ENCODE data around the gene IQCK.

The IQCK gene

DNA sequence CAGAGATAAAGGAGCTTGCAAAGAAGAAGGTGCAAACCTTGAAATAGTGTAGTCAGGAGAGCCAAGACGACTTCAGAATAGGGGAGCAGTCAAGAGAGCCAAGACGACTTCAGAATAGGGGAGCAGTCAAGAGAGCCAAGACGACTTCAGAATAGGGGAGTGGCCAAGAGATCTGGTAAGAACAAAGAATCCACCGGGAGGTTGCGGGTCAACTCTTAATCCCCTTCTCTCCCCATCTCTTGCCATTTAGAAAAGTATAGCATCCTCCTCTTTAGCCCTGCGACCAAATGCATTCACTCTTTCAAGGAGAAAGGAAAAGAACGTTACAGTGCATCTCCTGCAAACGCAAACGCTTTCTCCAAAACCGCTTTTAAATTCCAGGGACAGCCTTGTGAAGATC lies 757 bp upstream of the IQCK start:
- Histone ChIP-seq H3K4me3 (ENCODE audit: low read depth, low read length) (peak overlapping the region; percentile 98), H3K27me3 (ENCODE audit: insufficient read depth, low read depth, severe bottlenecking) (no peaks in the 10 kb centered on the region), H3K27ac (peak overlapping the region; percentile 92), H3K36me3 (peaks cover 38% of the 10 kb centered on the region), H3K9me3 (ENCODE audit: severe bottlenecking) (no peaks in the 10 kb centered on the region)
- DNase-seq, result peak; percentile 17
- TF ChIP-seq, protein P1, sequence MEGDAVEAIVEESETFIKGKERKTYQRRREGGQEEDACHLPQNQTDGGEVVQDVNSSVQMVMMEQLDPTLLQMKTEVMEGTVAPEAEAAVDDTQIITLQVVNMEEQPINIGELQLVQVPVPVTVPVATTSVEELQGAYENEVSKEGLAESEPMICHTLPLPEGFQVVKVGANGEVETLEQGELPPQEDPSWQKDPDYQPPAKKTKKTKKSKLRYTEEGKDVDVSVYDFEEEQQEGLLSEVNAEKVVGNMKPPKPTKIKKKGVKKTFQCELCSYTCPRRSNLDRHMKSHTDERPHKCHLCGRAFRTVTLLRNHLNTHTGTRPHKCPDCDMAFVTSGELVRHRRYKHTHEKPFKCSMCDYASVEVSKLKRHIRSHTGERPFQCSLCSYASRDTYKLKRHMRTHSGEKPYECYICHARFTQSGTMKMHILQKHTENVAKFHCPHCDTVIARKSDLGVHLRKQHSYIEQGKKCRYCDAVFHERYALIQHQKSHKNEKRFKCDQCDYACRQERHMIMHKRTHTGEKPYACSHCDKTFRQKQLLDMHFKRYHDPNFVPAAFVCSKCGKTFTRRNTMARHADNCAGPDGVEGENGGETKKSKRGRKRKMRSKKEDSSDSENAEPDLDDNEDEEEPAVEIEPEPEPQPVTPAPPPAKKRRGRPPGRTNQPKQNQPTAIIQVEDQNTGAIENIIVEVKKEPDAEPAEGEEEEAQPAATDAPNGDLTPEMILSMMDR (IDR thresholded peaks at IDR 0.05; ENCODE audit: low read depth, low read length), result no peak

DNA sequence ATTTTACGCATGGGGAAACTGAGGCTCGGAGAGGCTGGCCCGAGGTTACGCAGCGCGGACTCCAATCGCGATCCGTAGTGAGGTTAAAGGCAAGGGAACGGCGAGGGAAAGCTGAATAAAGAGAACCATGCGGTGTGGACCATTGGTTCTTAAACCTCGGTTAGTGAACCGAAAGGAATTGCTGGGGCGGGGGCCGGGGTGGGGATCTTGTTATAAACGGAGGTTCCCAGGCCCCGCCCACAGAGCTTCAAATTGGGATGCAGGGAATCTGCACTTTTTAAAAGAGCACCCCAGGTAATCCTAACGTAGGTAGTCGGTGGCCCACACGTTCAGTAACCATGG lies 524 bp downstream of the IQCK start:
- H3K27ac ChIP-seq, result peak overlapping the region; percentile 92
- no peaks in the 10 kb centered on the region for H3K27me3 ChIP-seq (ENCODE audit: insufficient read depth, low read depth, severe bottlenecking)
- peak overlapping the region; percentile 98 for H3K4me3 ChIP-seq (ENCODE audit: low read depth, low read length)
- H3K9me3 ChIP-seq (ENCODE audit: severe bottlenecking), result no peaks in the 10 kb centered on the region
- TF ChIP-seq, protein P1 (IDR thresholded peaks at IDR 0.05; ENCODE audit: low read depth, low read length), result no peak
- no peak for DNase-seq
- H3K36me3 ChIP-seq, result peaks cover 26% of the 10 kb centered on the region

DNA sequence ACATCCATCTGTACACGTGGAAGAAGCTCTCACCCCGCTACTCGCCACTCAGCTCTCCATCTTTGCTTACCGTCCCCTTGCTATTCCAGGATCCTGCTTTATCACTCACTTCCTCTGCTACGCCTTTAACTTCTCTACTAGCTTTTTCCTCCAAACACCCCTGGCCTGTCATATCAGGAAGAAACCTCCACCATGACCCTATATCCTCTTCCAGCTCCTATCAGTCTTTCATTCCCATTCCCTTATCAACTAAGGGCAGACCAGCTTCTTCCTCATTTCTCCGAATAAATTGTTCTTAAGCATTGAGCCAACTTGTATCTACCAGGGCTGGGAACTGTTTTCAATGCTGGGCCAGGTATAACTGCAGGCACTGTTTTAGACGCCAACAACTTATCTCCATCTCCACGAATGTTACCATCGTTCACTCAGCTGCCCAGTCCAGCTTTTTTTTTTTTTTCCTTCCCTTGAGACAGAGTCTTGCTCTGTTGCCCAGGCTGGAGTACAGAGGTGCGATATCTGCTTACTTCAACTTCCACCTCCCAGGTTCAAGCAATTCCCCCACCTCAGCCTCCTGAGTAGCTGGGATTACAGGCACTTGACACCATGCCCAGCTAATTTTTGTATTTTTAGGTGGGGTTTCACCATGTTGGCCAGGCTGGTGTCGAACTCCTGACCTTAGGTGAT lies 4.3 kb downstream of the IQCK start:
- H3K9me3 ChIP-seq (ENCODE audit: severe bottlenecking), result no peaks in the 10 kb centered on the region
- no peak overlapping the region for H3K4me3 ChIP-seq (ENCODE audit: low read depth, low read length)
- TF ChIP-seq, protein P1 (IDR thresholded peaks at IDR 0.05; ENCODE audit: low read depth, low read length), result no peak

DNA sequence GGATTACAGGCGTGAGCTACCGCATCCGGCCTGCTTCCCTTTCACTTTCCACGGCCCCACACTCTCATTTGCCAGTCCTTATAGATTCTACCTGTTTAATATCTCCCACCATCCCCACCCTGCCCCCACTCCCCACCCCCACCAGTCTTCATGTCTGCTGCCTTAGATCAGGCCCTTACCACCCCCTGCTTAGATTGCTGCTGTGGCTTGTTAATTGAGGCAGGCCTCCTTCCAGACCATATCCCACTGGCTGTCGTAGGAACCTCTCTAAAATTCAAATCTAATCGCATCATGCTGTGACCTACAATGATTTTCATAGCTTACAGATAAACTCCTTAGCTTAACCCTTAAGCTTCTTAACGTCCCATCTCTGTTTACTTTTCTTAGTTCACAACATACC lies 4.9 kb downstream of the IQCK start:
- TF ChIP-seq, protein P1 (IDR thresholded peaks at IDR 0.05; ENCODE audit: low read depth, low read length), result no peak
- Histone ChIP-seq H3K9me3 (ENCODE audit: severe bottlenecking) (no peaks in the 10 kb centered on the region), H3K27ac (no peak overlapping the region), H3K27me3 (ENCODE audit: insufficient read depth, low read depth, severe bottlenecking) (no peaks in the 10 kb centered on the region), H3K36me3 (0 out of 2 replicates have a peak, but pooled peaks cover 3% of the 10 kb centered on the region), H3K4me3 (ENCODE audit: low read depth, low read length) (no peak overlapping the region)
- peak; percentile 54 for DNase-seq

More for the DNA sequence above, 4.3 kb downstream of the IQCK start:
- Histone ChIP-seq H3K36me3 (0 out of 2 replicates have a peak, but pooled peaks cover 3% of the 10 kb centered on the region), H3K27me3 (ENCODE audit: insufficient read depth, low read depth, severe bottlenecking) (no peaks in the 10 kb centered on the region), H3K27ac (no peak overlapping the region)
- DNase-seq, result no peak

DNA sequence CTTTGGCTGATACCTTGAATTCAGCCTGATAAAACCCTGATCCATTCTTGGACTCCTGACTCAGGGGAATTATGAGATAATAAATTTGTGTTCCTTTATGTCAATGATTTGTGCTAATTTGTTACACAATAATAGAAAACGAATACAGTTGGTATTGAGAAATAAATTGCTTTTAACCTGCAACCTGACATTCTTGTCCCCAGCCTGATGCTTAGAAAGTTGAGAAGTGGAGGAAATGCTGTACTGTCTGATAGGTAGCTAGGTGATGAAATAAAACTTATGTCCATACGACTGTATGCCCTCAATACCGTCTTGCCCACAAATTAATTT lies 10.5 kb downstream of the IQCK start:
- H3K27me3 ChIP-seq (ENCODE audit: insufficient read depth, low read depth, severe bottlenecking), result no peaks in the 10 kb centered on the region
- no peak overlapping the region for H3K27ac ChIP-seq
- no peaks in the 10 kb centered on the region; the same call in 1 of the 2 replicates for H3K36me3 ChIP-seq
- H3K4me3 ChIP-seq (ENCODE audit: low read depth, low read length), result no peak overlapping the region
- DNase-seq, result no peak
- no peaks in the 10 kb centered on the region for H3K9me3 ChIP-seq (ENCODE audit: severe bottlenecking)
- TF ChIP-seq, protein P1 (IDR thresholded peaks at IDR 0.05; ENCODE audit: low read depth, low read length), result no peak

DNA sequence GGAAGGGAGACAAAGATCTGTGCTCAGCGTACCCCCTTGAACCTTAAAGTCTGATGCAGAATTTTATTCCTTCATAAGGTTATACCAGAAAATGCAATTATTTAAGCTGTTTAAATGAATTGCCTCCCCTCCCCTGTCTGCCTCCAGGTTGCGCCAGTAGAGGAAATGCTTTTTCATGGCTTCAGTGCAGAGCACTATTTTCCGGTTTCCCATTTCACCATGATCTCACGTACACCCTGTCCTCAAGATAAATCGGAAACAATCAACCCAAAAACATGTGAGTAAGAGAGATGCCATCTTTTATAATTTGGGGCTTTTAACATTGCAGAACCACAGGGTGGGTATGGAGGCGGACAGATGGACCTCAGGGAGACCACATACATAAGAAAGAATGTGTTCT lies 15.5 kb downstream of the IQCK start:
- no peak for DNase-seq
- no peak overlapping the region for H3K27ac ChIP-seq
- H3K36me3 ChIP-seq, result peaks cover 2% of the 10 kb centered on the region; the same call in 1 of the 2 replicates
- no peak overlapping the region for H3K4me3 ChIP-seq (ENCODE audit: low read depth, low read length)
- no peaks in the 10 kb centered on the region for H3K9me3 ChIP-seq (ENCODE audit: severe bottlenecking)
- H3K27me3 ChIP-seq (ENCODE audit: insufficient read depth, low read depth, severe bottlenecking), result no peaks in the 10 kb centered on the region
- TF ChIP-seq, protein P1 (IDR thresholded peaks at IDR 0.05; ENCODE audit: low read depth, low read length), result no peak

Data from WERI-Rb-1 (cell line).